ENCODE data around the gene CHST11.

CHST11 gene

DNA sequence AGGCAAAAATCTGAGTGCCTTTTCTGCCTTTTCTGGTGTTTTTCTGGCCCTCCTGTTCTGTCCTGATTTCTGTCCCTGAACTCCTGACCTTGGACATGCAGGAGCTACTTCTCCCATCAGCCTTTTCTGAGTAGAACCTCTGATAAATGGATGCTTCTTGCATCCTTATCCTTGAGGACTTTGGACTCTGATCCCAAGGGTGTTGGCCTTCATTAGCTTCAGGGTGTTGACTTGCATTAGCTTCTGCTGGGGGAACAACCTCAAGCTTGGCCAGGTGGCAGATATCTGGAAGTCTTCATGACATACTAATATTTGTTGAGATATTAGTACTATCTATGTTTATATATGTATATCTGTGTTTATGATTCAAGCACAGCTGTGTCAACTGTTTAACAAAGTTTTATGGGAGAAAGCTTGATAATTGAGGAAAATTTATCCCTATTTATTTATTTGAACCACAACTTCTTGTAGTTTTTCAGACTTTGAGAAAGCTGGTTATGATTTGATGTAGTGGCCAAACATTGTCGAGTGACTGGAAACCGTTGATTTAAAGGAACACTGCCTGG is 124.3 kb downstream of the CHST11 start:
- DNase-seq (ENCODE audit: low read depth, low spot score): no peak
- no peak overlapping the region for H3K9ac ChIP-seq (ENCODE audit: insufficient read length, low read depth)

DNA sequence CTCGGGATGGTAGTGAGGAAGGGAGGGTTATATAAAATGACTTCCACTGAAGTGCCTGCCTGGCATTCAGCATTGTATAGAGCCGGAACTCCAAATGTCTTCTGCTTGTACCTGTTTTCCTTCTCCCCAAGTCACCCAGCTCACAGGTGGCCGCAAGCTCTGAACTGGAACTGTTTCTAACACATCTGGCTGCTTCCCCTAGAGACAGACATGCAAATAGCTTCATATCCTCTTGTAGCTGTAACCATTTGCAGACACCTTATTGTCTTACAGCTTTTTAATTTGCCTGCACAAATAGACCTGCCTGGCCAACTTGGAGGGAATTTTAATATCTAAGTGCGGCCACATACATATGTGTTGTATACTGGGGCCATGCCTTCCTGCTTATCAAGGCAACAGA is 126.0 kb downstream of the CHST11 start:
- Histone ChIP-seq H3K4me1 (ENCODE audit: insufficient read depth, insufficient read length) (peaks cover 7% of the 10 kb centered on the region), H3K9ac (ENCODE audit: insufficient read length, low read depth) (no peak overlapping the region), H3K9me3 (ENCODE audit: insufficient read depth, low read length) (no peaks in the 10 kb centered on the region), H3K4me3 (ENCODE audit: insufficient read length, low read depth) (no peak overlapping the region), H3K36me3 (ENCODE audit: insufficient read depth, insufficient read length, low read length) (no peaks in the 10 kb centered on the region), H3K27me3 (ENCODE audit: insufficient read depth, insufficient read length) (no peaks in the 10 kb centered on the region)
- no peak for TF ChIP-seq YY1 (IDR thresholded peaks at IDR 0.05; ENCODE audit: insufficient read depth, insufficient read length)
- TF ChIP-seq ZNF274 (IDR thresholded peaks at IDR 0.05; ENCODE audit: low read depth, low read length): no peak
- DNase-seq (ENCODE audit: low read depth, low spot score): no peak

More for the DNA sequence above, 124.3 kb downstream of the CHST11 start:
- no peaks in the 10 kb centered on the region for H3K27me3 ChIP-seq (ENCODE audit: insufficient read depth, insufficient read length)
- no peaks in the 10 kb centered on the region for H3K36me3 ChIP-seq (ENCODE audit: insufficient read depth, insufficient read length, low read length)
- TF ChIP-seq YY1 (IDR thresholded peaks at IDR 0.05; ENCODE audit: insufficient read depth, insufficient read length): no peak
- no peak for TF ChIP-seq SUZ12 (IDR thresholded peaks at IDR 0.05; ENCODE audit: extremely low read depth, insufficient read depth, insufficient read length)
- TF ChIP-seq ZNF274 (IDR thresholded peaks at IDR 0.05; ENCODE audit: low read depth, low read length): no peak
- H3K4me1 ChIP-seq (ENCODE audit: insufficient read depth, insufficient read length): peaks cover 7% of the 10 kb centered on the region
- no peak overlapping the region for H3K4me3 ChIP-seq (ENCODE audit: insufficient read length, low read depth)
- no peaks in the 10 kb centered on the region for H3K9me3 ChIP-seq (ENCODE audit: insufficient read depth, low read length)

DNA sequence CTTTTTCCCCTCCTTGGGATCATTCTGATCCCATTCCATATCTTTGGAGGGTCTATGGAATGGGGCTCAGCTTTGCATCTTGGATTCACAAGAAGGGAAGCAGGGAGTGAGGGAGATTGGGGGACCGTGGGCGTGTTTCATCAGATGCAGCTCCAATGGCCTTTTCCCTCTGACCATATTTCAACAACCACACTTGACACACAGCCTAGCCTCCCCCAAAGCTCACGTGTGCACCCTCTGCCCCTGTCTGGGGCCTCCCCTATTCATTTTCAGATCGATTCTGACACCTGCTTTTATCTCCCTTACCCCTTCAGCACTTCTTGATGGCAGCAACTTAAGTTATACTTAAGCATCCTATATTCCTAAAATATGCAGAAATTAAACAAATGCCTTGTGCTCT is 126.6 kb downstream of the CHST11 start:
- DNase-seq (ENCODE audit: low read depth, low spot score): no peak
- Histone ChIP-seq H3K4me3 (ENCODE audit: insufficient read length, low read depth) (no peak overlapping the region), H3K9ac (ENCODE audit: insufficient read length, low read depth) (no peak overlapping the region), H3K36me3 (ENCODE audit: insufficient read depth, insufficient read length, low read length) (no peaks in the 10 kb centered on the region), H3K9me3 (ENCODE audit: insufficient read depth, low read length) (no peaks in the 10 kb centered on the region), H3K27me3 (ENCODE audit: insufficient read depth, insufficient read length) (no peaks in the 10 kb centered on the region), H3K4me1 (ENCODE audit: insufficient read depth, insufficient read length) (peaks cover 7% of the 10 kb centered on the region)
- TF ChIP-seq YY1 (IDR thresholded peaks at IDR 0.05; ENCODE audit: insufficient read depth, insufficient read length) (no peak), ZNF274 (IDR thresholded peaks at IDR 0.05; ENCODE audit: low read depth, low read length) (no peak), SUZ12 (IDR thresholded peaks at IDR 0.05; ENCODE audit: extremely low read depth, insufficient read depth, insufficient read length) (no peak)

- Histone ChIP-seq H3K9ac (ENCODE audit: insufficient read length, low read depth) (no peak overlapping the region), H3K27me3 (ENCODE audit: insufficient read depth, insufficient read length) (no peaks in the 10 kb centered on the region), H3K4me1 (ENCODE audit: insufficient read depth, insufficient read length) (no peaks in the 10 kb centered on the region), H3K36me3 (ENCODE audit: insufficient read depth, insufficient read length, low read length) (no peaks in the 10 kb centered on the region), H3K9me3 (ENCODE audit: insufficient read depth, low read length) (no peaks in the 10 kb centered on the region), H3K4me3 (ENCODE audit: insufficient read length, low read depth) (no peak overlapping the region)
- no peak for DNase-seq (ENCODE audit: low read depth, low spot score)
- TF ChIP-seq ZNF274 (IDR thresholded peaks at IDR 0.05; ENCODE audit: low read depth, low read length) (no peak), SUZ12 (IDR thresholded peaks at IDR 0.05; ENCODE audit: extremely low read depth, insufficient read depth, insufficient read length) (no peak), YY1 (IDR thresholded peaks at IDR 0.05; ENCODE audit: insufficient read depth, insufficient read length) (no peak)
Observed at GRCh38 chr12:104585448-104586055, 128.8 kb downstream of the CHST11 start.

DNA sequence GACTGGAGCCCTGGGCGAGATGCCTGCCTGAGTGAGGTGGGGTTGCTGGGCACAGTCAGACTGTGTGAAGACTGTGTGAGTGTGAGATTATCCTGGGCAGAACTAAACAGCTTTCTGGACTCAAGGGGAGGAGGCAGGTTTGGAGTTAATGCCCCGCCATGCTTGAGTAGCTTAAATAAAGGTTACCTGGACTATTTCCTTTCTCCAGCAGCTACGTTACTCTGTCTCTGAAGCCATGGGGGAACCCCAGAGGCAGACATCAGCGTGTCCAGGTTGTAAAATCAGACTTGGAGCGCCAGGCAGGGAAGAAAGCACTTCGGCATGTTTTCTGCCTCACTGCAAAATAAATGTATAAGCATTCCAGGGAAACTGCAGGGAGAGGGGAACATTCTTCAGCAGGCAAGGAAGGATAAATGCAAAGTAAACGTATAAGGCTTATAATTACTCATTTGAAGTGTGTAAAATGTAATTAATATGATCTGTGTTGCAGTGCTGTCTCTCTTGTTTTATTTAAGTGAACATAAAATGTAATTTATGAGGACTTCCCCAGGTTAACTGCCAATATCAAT is 129.7 kb downstream of the CHST11 start:
- TF ChIP-seq ZNF274 (IDR thresholded peaks at IDR 0.05; ENCODE audit: low read depth, low read length) (no peak), SUZ12 (IDR thresholded peaks at IDR 0.05; ENCODE audit: extremely low read depth, insufficient read depth, insufficient read length) (no peak), YY1 (IDR thresholded peaks at IDR 0.05; ENCODE audit: insufficient read depth, insufficient read length) (no peak)
- no peak overlapping the region for H3K4me3 ChIP-seq (ENCODE audit: insufficient read length, low read depth)
- H3K36me3 ChIP-seq (ENCODE audit: insufficient read depth, insufficient read length, low read length): no peaks in the 10 kb centered on the region
- no peaks in the 10 kb centered on the region for H3K4me1 ChIP-seq (ENCODE audit: insufficient read depth, insufficient read length)
- no peak overlapping the region for H3K9ac ChIP-seq (ENCODE audit: insufficient read length, low read depth)
- no peaks in the 10 kb centered on the region for H3K9me3 ChIP-seq (ENCODE audit: insufficient read depth, low read length)
- H3K27me3 ChIP-seq (ENCODE audit: insufficient read depth, insufficient read length): no peaks in the 10 kb centered on the region
- DNase-seq (ENCODE audit: low read depth, low spot score): no peak

- no peak for TF ChIP-seq ZNF274 (IDR thresholded peaks at IDR 0.05; ENCODE audit: low read depth, low read length)
- TF ChIP-seq SUZ12 (IDR thresholded peaks at IDR 0.05; ENCODE audit: extremely low read depth, insufficient read depth, insufficient read length): no peak
- no peak for TF ChIP-seq YY1 (IDR thresholded peaks at IDR 0.05; ENCODE audit: insufficient read depth, insufficient read length)
- H3K9me3 ChIP-seq (ENCODE audit: insufficient read depth, low read length): no peaks in the 10 kb centered on the region
Observed at GRCh38 chr12:104588047-104588920, 131.5 kb downstream of the CHST11 start.

More at GRCh38 chr12:104588047-104588920, 131.5 kb downstream of the CHST11 start:
- Histone ChIP-seq H3K27me3 (ENCODE audit: insufficient read depth, insufficient read length) (no peaks in the 10 kb centered on the region), H3K4me3 (ENCODE audit: insufficient read length, low read depth) (no peak overlapping the region), H3K36me3 (ENCODE audit: insufficient read depth, insufficient read length, low read length) (no peaks in the 10 kb centered on the region), H3K9ac (ENCODE audit: insufficient read length, low read depth) (no peak overlapping the region), H3K4me1 (ENCODE audit: insufficient read depth, insufficient read length) (no peaks in the 10 kb centered on the region)
- no peak for DNase-seq (ENCODE audit: low read depth, low spot score)

Measured in NT2/D1 (cell line).